Stimulated activated CD4-positive, alpha-beta T cell treated with anti-CD3 and anti-CD28 coated beads, Interleukin-2, amount 100 ng/mL, for 24 hours (primary cell): ENCODE results near the gene PTPRN2.
"Not testable (repeated sequence)": the region's sequence is repeated elsewhere in the genome, so short reads cannot be mapped to it uniquely, and the experiment has no call there.

Experiments used
- DNase-seq, 2 donors: peaks; one replicate each; pipeline ENCODE4 v3.0.0-alpha.2; 2020

The PTPRN2 gene

GRCh38 chr7:157995815-157996214, 591.8 kb downstream of the PTPRN2 start:
- DNase-seq, result no peak

- no peak for DNase-seq
Observed at GRCh38 chr7:157994319-157994718, 593.3 kb downstream of the PTPRN2 start.

- no peak for DNase-seq
Observed at GRCh38 chr7:157993406-157994105, 594.1 kb downstream of the PTPRN2 start.

GRCh38 chr7:157992511-157993160, 595.0 kb downstream of the PTPRN2 start:
- no peak for DNase-seq

GRCh38 chr7:157991761-157992160, 595.9 kb downstream of the PTPRN2 start:
- no peak for DNase-seq

- no peak for DNase-seq
Observed at GRCh38 chr7:157991351-157991750, 596.3 kb downstream of the PTPRN2 start.

GRCh38 chr7:157990881-157991250, 596.8 kb downstream of the PTPRN2 start:
- DNase-seq, result no peak

GRCh38 chr7:157990226-157990880, 597.3 kb downstream of the PTPRN2 start:
- no peak for DNase-seq

- DNase-seq, result no peak
Observed at GRCh38 chr7:157989589-157989988, 598.0 kb downstream of the PTPRN2 start.

GRCh38 chr7:157987906-157988305, 599.7 kb downstream of the PTPRN2 start:
- no peak for DNase-seq

- no peak for DNase-seq
Observed at GRCh38 chr7:157986051-157986450, 601.6 kb downstream of the PTPRN2 start.

GRCh38 chr7:157985636-157986035, 602.0 kb downstream of the PTPRN2 start:
- no peak for DNase-seq

- DNase-seq, result no peak
Observed at GRCh38 chr7:157984423-157985163, 603.0 kb downstream of the PTPRN2 start.

- DNase-seq, result no peak
Observed at GRCh38 chr7:157983502-157984422, 603.9 kb downstream of the PTPRN2 start.

GRCh38 chr7:157981778-157982177, 605.8 kb downstream of the PTPRN2 start:
- no peak for DNase-seq

GRCh38 chr7:157980774-157981173, 606.8 kb downstream of the PTPRN2 start:
- no peak for DNase-seq

- not testable (repeated sequence) for DNase-seq
Observed at GRCh38 chr7:157980341-157980731, 607.3 kb downstream of the PTPRN2 start.

GRCh38 chr7:157979636-157980340, 607.8 kb downstream of the PTPRN2 start:
- DNase-seq, result no peak

- DNase-seq, result no peak
Observed at GRCh38 chr7:157978766-157979165, 608.9 kb downstream of the PTPRN2 start.

GRCh38 chr7:157977717-157978496, 609.7 kb downstream of the PTPRN2 start:
- DNase-seq, result no peak

GRCh38 chr7:157977306-157977705, 610.3 kb downstream of the PTPRN2 start:
- no peak for DNase-seq
